ENCODE measurements around the gene ACOT6.
"Not testable (repeated sequence)": the region's sequence is repeated elsewhere in the genome, so short reads cannot be mapped to it uniquely, and the experiment has no call there.

Gene ACOT6, protein sequence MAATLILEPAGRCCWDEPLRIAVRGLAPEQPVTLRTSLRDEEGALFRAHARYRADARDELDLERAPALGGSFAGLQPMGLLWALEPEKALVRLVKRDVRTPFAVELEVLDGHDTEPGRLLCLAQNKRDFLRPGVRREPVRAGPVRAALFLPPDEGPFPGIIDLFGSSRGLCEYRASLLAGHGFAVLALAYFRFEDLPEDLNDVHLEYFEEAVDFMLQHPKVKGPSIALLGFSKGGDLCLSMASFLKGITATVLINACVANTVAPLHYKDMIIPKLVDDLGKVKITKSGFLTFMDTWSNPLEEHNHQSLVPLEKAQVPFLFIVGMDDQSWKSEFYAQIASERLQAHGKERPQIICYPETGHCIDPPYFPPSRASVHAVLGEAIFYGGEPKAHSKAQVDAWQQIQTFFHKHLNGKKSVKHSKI

DNA sequence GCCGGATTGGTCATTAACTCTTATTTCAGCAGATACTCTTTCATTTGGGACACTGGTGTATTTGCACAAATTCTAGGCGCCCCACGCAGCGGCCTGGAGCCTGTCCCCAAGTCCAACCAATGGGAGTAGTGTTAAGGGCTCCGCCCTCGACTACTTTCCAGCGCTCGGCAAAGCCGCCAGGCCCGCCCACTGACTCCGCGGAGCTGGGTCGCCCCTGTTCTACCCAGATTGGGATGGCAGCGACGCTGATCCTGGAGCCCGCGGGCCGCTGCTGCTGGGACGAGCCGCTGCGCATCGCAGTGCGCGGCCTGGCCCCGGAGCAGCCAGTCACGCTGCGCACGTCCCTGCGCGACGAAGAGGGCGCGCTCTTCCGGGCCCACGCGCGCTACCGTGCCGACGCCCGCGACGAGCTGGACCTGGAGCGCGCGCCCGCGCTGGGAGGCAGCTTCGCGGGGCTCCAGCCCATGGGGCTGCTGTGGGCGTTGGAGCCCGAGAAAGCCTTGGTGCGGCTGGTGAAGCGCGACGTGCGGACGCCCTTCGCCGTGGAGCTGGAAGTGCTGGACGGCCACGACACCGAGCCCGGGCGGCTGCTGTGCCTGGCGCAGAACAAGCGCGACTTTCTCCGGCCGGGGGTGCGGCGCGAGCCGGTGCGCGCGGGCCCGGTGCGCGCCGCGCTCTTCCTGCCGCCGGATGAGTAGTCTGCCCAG, at the start of gene ACOT6:
Gene ACOT6, plus strand, starts transcription at position 179 of the 707 bp plus-strand sequence. Its CDS starts 55 bp downstream, at position 234.
- Mint-ChIP-seq H3K27ac (peak within 1 kb of the TSS; percentile 83), H3K4me1 (peaks cover 6% of the 10 kb centered on the region), H3K4me3 (peak within 1 kb of the TSS; percentile 77), H3K36me3 (no peaks in the 10 kb centered on the region), H3K9me3 (no peaks in the 10 kb centered on the region)
- peak; percentile 93 for ATAC-seq
- peak; percentile 53 to 75 for DNase-seq (ENCODE audit: low spot score in 2 of 2)

DNA sequence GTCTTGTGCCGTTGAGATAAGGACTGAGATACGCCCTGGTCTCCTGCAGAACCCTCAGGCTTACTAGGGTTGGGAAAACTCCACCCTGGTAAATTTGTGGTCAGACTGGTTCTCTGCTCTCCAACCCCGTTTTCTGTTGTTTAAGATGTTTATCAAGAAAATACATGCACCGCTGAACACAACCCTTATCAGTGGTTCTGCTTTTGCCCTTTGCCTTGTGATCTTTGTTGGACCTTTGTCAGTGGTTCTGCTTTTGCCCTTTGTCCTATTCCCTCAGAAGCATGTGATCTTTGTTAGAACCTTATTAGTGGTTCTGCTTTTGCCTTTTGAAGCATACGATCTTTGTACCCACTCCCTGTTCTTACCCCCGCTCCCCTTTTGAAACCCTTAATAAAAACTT, 49.6 kb upstream of the ACOT6 start:
- not testable (repeated sequence) for ATAC-seq; H3K27ac Mint-ChIP-seq; DNase-seq (ENCODE audit: low spot score in 2 of 2); H3K4me3 Mint-ChIP-seq; H3K9me3 Mint-ChIP-seq
- peaks cover 24% of the 10 kb centered on the region for H3K4me1 Mint-ChIP-seq
- H3K36me3 Mint-ChIP-seq = peaks cover 11% of the 10 kb centered on the region

DNA sequence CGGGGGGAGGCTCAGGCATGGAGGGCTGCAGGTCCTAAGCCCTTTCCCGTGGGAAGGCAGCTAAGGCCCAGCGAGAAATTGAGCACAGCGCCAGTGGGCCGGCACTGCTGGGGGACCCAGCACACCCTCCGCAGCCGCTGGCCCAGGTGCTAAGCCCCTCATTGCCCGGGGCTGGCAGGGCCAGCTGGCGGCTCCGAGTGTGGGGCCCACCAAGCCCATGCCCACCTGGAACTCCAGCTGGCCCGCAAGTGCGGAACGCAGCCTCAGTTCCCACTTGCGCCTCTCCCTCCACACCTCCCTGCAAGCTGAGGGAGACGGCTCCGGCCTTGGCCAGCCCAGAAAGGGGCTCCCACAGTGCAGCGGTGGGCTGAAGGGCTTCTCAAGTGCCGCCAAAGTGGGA, 45.9 kb upstream of the ACOT6 start:
- not testable (repeated sequence) for ATAC-seq; H3K27ac Mint-ChIP-seq; DNase-seq (ENCODE audit: low spot score in 2 of 2); H3K9me3 Mint-ChIP-seq
- Mint-ChIP-seq H3K4me3 (peak overlapping the region; percentile 86), H3K36me3 (peaks cover 23% of the 10 kb centered on the region), H3K4me1 (peaks cover 43% of the 10 kb centered on the region)

DNA sequence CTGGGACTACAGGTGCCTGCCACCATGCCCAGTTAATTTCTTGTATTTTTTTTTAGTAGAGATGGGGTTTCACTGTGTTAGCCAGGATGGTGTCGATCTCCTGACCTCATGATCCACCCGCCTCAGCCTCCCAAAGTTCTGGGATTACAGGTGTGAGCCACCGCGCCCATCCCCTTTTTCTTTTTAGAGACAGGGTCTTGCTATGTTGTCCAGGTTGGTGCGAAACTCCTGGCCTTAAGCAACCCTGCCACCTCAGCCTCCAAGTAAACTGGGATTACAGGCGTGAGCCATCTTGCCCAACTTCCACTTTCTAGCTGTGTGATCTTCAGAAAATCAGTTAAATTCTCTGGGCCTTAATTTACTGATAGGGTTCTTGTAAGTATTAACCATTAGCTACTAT, 45.4 kb upstream of the ACOT6 start:
- H3K27ac Mint-ChIP-seq; DNase-seq (ENCODE audit: low spot score in 2 of 2); ATAC-seq; H3K9me3 Mint-ChIP-seq: not testable (repeated sequence)
- H3K4me3 Mint-ChIP-seq = peak overlapping the region; percentile 86
- peaks cover 23% of the 10 kb centered on the region for H3K36me3 Mint-ChIP-seq
- peaks cover 43% of the 10 kb centered on the region for H3K4me1 Mint-ChIP-seq

DNA sequence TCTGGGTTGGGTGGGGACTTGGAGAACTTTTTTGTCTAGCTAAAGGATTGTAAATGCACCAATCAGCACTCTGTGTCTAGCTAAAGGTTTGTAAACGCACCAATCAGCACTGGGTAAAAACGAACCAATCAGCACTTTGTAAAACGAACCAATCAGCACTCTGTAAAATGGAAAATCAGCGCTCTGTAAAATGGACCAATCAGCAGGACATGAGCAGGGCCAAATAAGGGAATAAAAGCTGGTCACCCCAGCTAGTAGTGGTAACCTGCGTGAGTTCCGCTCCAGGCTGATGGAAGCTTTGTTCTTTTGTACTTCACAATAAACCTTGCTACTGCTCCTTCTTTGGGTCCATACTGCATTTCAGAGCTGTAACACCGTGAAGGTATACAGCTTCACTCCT, 45.0 kb upstream of the ACOT6 start:
- Mint-ChIP-seq H3K36me3 (peaks cover 23% of the 10 kb centered on the region), H3K4me1 (peaks cover 43% of the 10 kb centered on the region), H3K4me3 (peak overlapping the region; percentile 86), H3K9me3 (peaks cover 4% of the 10 kb centered on the region), H3K27ac (no peak overlapping the region)
- DNase-seq (ENCODE audit: low spot score in 2 of 2) = no peak
- ATAC-seq = no peak

DNA sequence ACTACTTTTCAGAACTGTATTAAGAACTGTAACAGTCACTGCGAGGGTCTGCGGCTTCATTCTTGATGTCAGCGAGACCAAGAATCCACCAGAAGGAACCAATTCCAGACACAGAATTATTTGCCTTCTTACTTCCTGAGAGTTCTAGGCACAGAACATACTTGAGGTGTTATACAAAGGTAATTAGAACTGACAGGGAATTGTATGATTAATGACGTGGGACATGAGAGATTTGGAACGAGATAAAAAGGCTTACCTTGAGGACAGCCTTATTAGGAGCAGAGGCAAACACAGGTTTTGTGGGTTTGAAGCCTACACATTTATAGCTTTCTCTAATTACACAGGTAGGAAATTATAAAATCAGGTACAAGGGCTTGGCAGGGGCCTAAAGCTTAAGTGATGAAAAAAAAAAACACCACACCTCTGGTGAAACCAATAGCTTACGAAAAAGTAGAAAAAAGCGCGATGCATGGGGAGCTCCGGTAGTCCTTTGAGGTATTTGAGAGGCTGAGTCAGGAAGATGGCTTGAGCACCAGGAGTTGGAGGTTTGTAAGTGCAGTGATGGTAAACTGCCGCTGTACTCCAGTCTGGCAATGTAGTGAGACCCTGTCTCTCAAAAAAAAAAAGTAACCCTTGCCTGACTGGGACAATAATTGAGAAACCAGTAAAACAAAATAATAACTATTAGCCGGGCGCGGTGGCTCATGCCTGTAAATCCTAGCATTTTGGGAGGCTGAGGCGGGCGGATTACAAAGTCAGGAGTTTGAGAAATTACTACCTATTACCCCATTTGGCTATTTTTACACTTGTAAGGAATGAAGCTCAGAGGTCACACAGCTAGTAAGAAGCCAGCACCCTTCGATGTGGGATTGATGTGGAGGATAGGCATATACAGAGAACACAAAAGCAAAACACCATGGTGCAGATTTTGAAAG, 44.1 kb upstream of the ACOT6 start:
- DNase-seq (ENCODE audit: low spot score in 2 of 2) = no peak
- peaks cover 43% of the 10 kb centered on the region for H3K4me1 Mint-ChIP-seq
- no peak for ATAC-seq
- H3K27ac Mint-ChIP-seq = peak overlapping the region; percentile 96
- peak overlapping the region; percentile 86 for H3K4me3 Mint-ChIP-seq
- H3K9me3 Mint-ChIP-seq = no peaks in the 10 kb centered on the region
- H3K36me3 Mint-ChIP-seq = peaks cover 24% of the 10 kb centered on the region

DNA sequence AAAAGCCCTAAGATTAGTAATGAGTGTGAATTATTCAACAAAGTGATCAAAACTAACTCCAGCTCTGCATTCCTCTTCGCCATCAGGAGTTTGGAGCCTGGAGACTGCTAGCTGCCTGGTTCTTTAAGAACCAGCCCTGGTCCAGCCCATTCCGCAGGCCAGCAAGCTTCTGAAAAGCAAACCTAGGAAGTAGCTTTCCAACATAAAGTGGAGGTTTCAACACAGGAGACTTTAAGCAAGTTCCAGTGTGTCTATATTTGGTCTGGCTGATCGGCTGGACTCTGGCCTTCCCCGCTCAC, 43.5 kb upstream of the ACOT6 start:
- Mint-ChIP-seq H3K36me3 (peaks cover 30% of the 10 kb centered on the region), H3K4me1 (peaks cover 43% of the 10 kb centered on the region)

DNA sequence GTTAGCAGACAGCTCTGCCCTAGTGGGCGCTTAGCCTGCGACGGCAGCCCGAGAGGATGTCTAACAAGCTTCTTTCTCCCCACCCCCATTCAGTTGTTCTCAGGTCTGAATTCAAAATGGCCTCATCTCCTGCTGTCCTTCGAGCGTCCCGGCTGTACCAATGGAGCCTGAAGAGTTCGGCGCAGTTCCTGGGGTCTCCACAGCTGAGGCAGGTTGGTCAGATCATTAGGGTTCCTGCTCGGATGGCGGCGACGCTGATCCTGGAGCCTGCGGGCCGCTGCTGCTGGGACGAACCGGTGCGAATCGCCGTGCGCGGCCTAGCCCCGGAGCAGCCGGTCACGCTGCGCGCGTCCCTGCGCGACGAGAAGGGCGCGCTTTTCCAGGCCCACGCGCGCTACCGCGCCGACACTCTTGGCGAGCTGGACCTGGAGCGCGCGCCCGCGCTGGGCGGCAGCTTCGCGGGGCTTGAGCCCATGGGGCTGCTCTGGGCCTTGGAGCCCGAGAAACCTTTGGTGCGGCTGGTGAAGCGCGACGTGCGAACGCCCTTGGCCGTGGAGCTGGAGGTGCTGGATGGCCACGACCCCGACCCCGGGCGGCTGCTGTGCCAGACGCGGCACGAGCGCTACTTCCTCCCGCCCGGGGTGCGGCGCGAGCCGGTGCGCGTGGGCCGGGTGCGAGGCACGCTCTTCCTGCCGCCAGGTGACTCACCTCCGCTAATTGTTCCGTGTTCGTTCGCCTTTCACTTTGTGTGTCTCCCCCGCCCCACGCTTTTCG, 42.9 kb upstream of the ACOT6 start, which contains the start of gene ACOT2:
Gene ACOT2, plus strand, starts transcription at position 29 of the 774 bp plus-strand sequence. Its CDS starts 28 bp downstream, at position 57.
- not testable (repeated sequence) for H3K9me3 Mint-ChIP-seq
- peaks cover 35% of the 10 kb centered on the region for H3K36me3 Mint-ChIP-seq
- peaks cover 43% of the 10 kb centered on the region for H3K4me1 Mint-ChIP-seq
- peak within 1 kb of the TSS; percentile 86 for H3K4me3 Mint-ChIP-seq
- peak; percentile 72 to 86 for DNase-seq (ENCODE audit: low spot score in 2 of 2)
- peak; percentile 86 for ATAC-seq
- peak within 1 kb of the TSS; percentile 96 for H3K27ac Mint-ChIP-seq

More for the DNA sequence above, 43.5 kb upstream of the ACOT6 start:
- DNase-seq (ENCODE audit: low spot score in 2 of 2); ATAC-seq; H3K9me3 Mint-ChIP-seq: not testable (repeated sequence)
- Mint-ChIP-seq H3K4me3 (peak overlapping the region; percentile 86), H3K27ac (peak overlapping the region; percentile 96)

DNA sequence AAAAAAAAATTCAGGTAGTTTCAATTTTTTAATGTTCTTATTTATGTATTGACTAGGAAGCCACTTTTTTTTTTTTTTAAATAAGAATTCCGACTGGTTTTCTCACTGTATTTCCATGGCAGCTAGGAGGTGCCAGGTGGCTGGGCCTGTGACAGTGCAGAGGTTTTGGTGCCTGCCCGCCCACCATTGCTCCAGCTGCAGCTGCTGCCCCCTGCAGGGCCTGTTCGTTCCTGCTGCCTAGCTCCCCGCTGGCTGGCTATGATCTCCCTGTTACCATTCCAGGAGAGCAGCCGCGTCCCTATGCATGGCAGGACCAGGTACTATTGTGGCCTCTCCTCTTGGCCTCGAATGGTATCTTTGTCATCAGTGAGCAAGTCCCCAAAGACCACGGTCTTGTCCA, 41.4 kb upstream of the ACOT6 start:
- H3K9me3 Mint-ChIP-seq, H3K27ac Mint-ChIP-seq: not testable (repeated sequence)
- Mint-ChIP-seq H3K36me3 (peaks cover 34% of the 10 kb centered on the region), H3K4me1 (peaks cover 32% of the 10 kb centered on the region), H3K4me3 (peak overlapping the region; percentile 86)
- DNase-seq (ENCODE audit: low spot score in 2 of 2) = peak; percentile 49 to 85
- peak; percentile 68 for ATAC-seq

DNA sequence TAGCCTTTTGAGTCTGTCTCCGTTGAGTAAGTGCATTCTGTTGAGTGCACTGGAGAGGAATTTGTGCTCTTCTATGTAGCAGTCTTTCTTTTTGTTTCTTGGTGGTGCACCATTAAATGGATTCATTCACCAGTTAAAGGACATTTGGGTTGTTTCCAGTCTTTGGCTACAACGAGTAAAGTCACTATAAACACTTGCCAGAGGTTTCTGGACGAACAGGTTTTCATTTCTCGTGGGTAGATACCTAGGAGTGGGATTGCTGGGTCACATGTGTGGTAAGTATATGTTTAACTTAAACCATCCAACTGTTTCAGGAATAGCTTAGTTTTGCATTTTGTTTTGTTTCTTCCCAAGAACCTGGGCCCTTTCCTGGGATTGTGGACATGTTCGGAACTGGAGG, 39.3 kb upstream of the ACOT6 start:
- ATAC-seq; H3K4me3 Mint-ChIP-seq; H3K27ac Mint-ChIP-seq; H3K9me3 Mint-ChIP-seq; DNase-seq (ENCODE audit: low spot score in 2 of 2): not testable (repeated sequence)
- Mint-ChIP-seq H3K36me3 (peaks cover 53% of the 10 kb centered on the region), H3K4me1 (peaks cover 15% of the 10 kb centered on the region)

DNA sequence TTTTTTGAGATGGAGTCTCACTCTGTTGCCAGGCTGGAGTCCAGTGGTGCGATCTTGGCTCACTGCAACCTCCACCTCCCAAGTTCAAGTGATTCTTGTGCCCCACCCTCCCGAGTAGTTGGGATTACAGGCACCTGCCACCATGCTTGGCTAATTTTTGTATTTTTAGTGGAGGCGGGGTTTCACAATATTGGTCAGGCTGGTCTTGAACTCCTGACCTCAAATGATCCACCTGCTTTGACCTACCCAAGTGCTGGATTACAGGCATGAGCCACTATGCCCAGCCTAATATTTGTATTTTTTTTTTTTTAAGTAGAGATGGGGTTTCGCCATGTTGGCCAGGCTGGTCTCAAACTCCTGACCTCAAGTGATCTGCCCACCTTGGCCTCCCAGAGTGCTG, 38.6 kb upstream of the ACOT6 start:
- not testable (repeated sequence) for H3K4me3 Mint-ChIP-seq; DNase-seq (ENCODE audit: low spot score in 2 of 2); ATAC-seq

DNA sequence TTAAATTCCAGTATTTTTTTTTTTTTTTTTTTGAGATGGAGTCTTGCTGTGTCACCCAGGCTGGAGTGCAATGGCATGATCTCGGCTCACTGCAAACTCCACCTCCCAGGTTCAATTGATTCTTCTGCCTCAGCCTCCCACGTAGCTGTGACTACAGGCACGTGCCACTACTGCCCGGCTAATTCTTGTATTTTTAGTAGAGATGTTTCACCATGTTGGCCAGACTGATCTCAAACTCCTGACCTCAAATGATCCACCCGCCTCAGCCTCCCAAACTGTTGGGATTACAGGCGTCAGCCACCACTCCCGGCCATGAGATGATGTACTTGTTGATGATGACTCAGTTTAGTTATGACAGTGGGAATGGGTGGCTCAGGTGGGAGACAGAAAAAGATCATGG, 38.1 kb upstream of the ACOT6 start:
- DNase-seq (ENCODE audit: low spot score in 2 of 2); H3K4me1 Mint-ChIP-seq; ATAC-seq; H3K4me3 Mint-ChIP-seq; H3K27ac Mint-ChIP-seq; H3K9me3 Mint-ChIP-seq: not testable (repeated sequence)
- H3K36me3 Mint-ChIP-seq = peaks cover 54% of the 10 kb centered on the region

More for the DNA sequence above, 38.6 kb upstream of the ACOT6 start:
- H3K36me3 Mint-ChIP-seq = peaks cover 54% of the 10 kb centered on the region
- not testable (repeated sequence) for H3K9me3 Mint-ChIP-seq, H3K4me1 Mint-ChIP-seq, H3K27ac Mint-ChIP-seq

DNA sequence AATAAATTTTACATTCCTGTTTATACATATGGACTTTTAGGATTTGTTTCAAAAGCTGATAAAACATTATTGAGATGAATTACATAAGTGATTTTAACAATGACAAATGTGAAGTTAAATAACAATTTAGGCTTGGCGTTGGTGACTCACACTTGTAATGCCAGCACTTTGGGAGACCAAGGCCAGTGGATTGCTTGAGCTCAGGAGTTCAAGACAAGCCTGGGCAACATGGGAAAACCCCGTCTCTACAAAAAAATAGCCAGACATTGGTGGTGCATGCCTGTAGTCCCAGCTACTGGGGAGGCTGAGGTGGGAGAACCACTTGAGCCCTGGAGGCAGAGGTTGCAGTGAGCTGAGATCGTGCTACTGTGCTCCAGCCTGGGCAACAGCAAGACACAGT, 35.9 kb upstream of the ACOT6 start:
- Mint-ChIP-seq H3K4me1 (peaks cover 6% of the 10 kb centered on the region), H3K9me3 (no peaks in the 10 kb centered on the region), H3K4me3 (no peak overlapping the region), H3K36me3 (peaks cover 54% of the 10 kb centered on the region), H3K27ac (no peak overlapping the region)
- ATAC-seq (no peak), DNase-seq (ENCODE audit: low spot score in 2 of 2) (no peak)

DNA sequence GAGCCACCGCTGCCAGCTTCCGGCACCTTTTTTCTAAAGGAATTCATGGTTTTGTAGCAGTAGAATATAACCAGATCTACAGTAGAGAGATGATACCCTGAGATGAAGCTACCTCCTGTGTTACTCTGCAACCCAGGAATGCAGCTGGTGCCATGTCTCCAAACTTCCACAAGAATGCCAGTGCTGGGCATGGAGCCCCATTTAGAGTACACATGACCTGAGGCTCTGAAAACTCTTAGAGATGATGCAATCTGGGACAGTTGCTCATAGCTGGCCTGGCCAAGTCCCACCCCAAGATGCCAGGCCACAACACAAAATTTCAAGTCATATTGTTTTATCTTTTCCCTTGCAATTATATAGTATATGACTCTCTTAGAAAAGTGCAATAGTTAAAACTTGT, 35.1 kb upstream of the ACOT6 start:
- H3K4me1 Mint-ChIP-seq; H3K4me3 Mint-ChIP-seq; H3K27ac Mint-ChIP-seq; ATAC-seq; DNase-seq (ENCODE audit: low spot score in 2 of 2); H3K9me3 Mint-ChIP-seq: not testable (repeated sequence)
- H3K36me3 Mint-ChIP-seq = peaks cover 54% of the 10 kb centered on the region

Data from stimulated activated effector memory CD8-positive, alpha-beta T cell treated with anti-CD3 and anti-CD28 coated beads, Interleukin-12 subunit alpha, Interleukin-12 subunit beta, amount 100 ng/mL, for 72 hours (primary cell).